PC-3 (cell line): Measurements from ENCODE around the gene AP5S1. TPM values are rescaled to one million over a fixed set of nuclear protein-coding genes. Genes with fewer than 3 reads are reported as not detected.

Experiments used
- ATAC-seq: fragments of 200-7000 bp; cut with Tn5 transposase; 2 replicates; pipeline ENCODE4 v1.9.1; 2020; ENCODE audit warnings: mild to moderate bottlenecking, moderate library complexity
- BruUV-seq: library from RNA; stranded (reverse); fragments of 400-500 nt; replicated peaks from 2 replicates; lab custom pipeline; 2021; lab: Mats Ljungman, UMichigan
- CTCF ChIA-PET: fragments of 300-600 bp; sonication (Branson Sonifier 250); formaldehyde crosslinking; loops from one replicate; lab custom pipeline; 2022; ENCODE audit warnings: antibody characterized with exemption; lab: Charles Lee
- POLR2A ChIA-PET: fragments of 300-600 bp; sonication (Branson Sonifier 250); formaldehyde crosslinking; loops from one replicate; lab custom pipeline; 2022; ENCODE audit warnings: antibody characterized with exemption; ENCODE audit not compliant: unreplicated experiment; lab: Charles Lee
- DNase-seq: peaks from one replicate; pipeline ENCODE4 v3.0.0-alpha.2; 2015
- H2AFZ ChIP-seq: fragments of 300-600 bp; sonication (generic); 2 replicates; pipeline ENCODE4 v1.6.0; 2016; ENCODE audit warnings: antibody characterized with exemption, low read length
- H3F3A ChIP-seq: fragments of 300-600 bp; sonication (generic); one replicate; pipeline ENCODE4 v1.6.0; 2017; ENCODE audit warnings: antibody characterized with exemption, low read length, control low read depth, mild to moderate bottlenecking; ENCODE audit not compliant: unreplicated experiment
- H3K27ac ChIP-seq: fragments of 300-600 bp; sonication (generic); 2 replicates; pipeline ENCODE4 v1.5.1; 2016; ENCODE audit warnings: mild to moderate bottlenecking, low read length
- H3K27me3 ChIP-seq: fragments of 300-600 bp; sonication (generic); 2 replicates; pipeline ENCODE4 v1.6.1; 2016; ENCODE audit warnings: low read length, mixed read lengths
- H3K36me3 ChIP-seq: fragments of 300-600 bp; sonication (generic); 2 replicates; pipeline ENCODE4 v1.6.1; 2016; ENCODE audit warnings: low read depth, mixed run types, low read length, mixed read lengths
- H3K4me1 ChIP-seq: fragments of 300-600 bp; sonication (generic); 2 replicates; pipeline ENCODE4 v1.5.1; 2016; ENCODE audit warnings: low read length; ENCODE audit not compliant: insufficient read depth
- H3K4me2 ChIP-seq: fragments of 300-600 bp; sonication (generic); 2 replicates; pipeline ENCODE4 v1.6.0; 2016; ENCODE audit warnings: low read length
- H3K4me3 ChIP-seq: fragments of 300-600 bp; sonication (generic); 2 replicates; pipeline ENCODE4 v1.5.1; 2016; ENCODE audit warnings: mild to moderate bottlenecking, low read length, mixed read lengths
- H3K79me2 ChIP-seq: fragments of 300-600 bp; sonication (generic); 2 replicates; pipeline ENCODE4 v1.6.1; 2017; ENCODE audit warnings: low read length, mixed read lengths
- H3K9ac ChIP-seq: fragments of 300-600 bp; sonication (generic); 2 replicates; pipeline ENCODE4 v1.6.0; 2016; ENCODE audit warnings: mild to moderate bottlenecking, low read length
- H3K9me2 ChIP-seq: fragments of 300-600 bp; sonication (generic); replicated peaks from 2 replicates; pipeline ENCODE4 v1.6.1; 2016; ENCODE audit warnings: mixed run types, low read length, mixed read lengths
- H3K9me3 ChIP-seq: fragments of 300-600 bp; sonication (generic); 2 replicates; pipeline ENCODE4 v1.6.1; 2016; ENCODE audit warnings: low read length, mixed read lengths
- H4K20me1 ChIP-seq: fragments of 300-600 bp; sonication (generic); 2 replicates; pipeline ENCODE4 v1.6.1; 2016; ENCODE audit warnings: low read length, mixed read lengths
- EZH2 ChIP-seq: fragments of 300-600 bp; sonication (generic); IDR thresholded peaks from one replicate; pipeline ENCODE4 v1.6.1; 2017; ENCODE audit warnings: antibody characterized with exemption, mild to moderate bottlenecking, low read length; ENCODE audit not compliant: unreplicated experiment
- EZH2phosphoT487 ChIP-seq: fragments of 300-600 bp; sonication (generic); IDR thresholded peaks from 2 replicates; pipeline ENCODE4 v1.6.1; 2018; ENCODE audit warnings: mild to moderate bottlenecking, antibody characterized with exemption, low read length, borderline replicate concordance
- intact Hi-C: fragments of 100-400 bp; cut with micrococcal nuclease; formaldehyde crosslinking; loops from 2 replicates; pipeline ENCODE4 v1.9.0; 2023
- total RNA-seq: library from RNA; depleted of rRNA; stranded (reverse); fragments of >200 nt; gene quantifications from 2 replicates; pipeline ENCODE4 v1.2.3, GENCODE V29; 2014
- TF ChIP-seq, protein P1 (sequence below): fragments of 300-600 bp; sonication (generic); conservative IDR thresholded peaks from 2 replicates; pipeline ENCODE4 v1.5.1; 2017; ENCODE audit warnings: antibody characterized with exemption, low read depth, mild to moderate bottlenecking, low read length

AP5S1 gene
- total RNA-seq, 1 experiment from 2014 or later, result 31.4 TPM

DNA sequence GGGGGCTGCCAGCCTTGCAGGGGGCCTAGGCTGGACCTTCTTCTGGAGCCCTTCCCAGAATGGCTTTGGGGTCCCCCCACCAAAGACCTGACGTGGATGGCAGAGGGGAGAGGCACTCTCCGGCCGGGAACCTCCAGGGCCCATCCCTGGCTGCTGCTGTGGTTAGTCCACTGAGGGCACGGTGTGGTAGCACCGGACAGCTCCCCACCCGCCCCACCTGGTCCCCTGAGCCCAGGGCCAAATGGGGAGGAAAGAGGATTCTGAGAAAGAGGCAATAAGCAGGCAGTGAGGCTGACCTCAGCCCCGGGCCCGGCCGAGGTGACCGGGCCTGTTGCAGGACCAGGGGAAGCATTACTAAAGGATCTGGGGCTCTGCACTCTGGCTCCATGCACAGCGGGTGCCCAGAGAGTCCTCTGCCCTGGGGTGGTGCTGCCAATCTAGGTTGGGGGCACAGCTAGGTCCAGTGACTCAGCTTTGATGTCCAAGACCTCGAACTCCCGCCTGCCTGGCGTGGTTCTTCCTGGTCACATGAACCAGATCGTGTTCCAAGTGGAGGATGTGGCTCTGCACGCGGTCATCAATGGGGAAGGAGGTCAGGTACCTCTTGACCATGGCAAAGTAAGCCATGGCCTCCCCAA lies 36.0 kb upstream of the AP5S1 start:
- POLR2A ChIA-PET, result no interaction called here
- peak overlapping the region; percentile 73 for H3K4me3 ChIP-seq
- ATAC-seq (no peak), DNase-seq (no peak)
- no peaks in the 10 kb centered on the region for H3K9me3 ChIP-seq
- TF ChIP-seq EZH2phosphoT487 (no peak), EZH2 (no peak)
- TF ChIP-seq, protein P1, sequence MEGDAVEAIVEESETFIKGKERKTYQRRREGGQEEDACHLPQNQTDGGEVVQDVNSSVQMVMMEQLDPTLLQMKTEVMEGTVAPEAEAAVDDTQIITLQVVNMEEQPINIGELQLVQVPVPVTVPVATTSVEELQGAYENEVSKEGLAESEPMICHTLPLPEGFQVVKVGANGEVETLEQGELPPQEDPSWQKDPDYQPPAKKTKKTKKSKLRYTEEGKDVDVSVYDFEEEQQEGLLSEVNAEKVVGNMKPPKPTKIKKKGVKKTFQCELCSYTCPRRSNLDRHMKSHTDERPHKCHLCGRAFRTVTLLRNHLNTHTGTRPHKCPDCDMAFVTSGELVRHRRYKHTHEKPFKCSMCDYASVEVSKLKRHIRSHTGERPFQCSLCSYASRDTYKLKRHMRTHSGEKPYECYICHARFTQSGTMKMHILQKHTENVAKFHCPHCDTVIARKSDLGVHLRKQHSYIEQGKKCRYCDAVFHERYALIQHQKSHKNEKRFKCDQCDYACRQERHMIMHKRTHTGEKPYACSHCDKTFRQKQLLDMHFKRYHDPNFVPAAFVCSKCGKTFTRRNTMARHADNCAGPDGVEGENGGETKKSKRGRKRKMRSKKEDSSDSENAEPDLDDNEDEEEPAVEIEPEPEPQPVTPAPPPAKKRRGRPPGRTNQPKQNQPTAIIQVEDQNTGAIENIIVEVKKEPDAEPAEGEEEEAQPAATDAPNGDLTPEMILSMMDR, result no peak
- H3K36me3 ChIP-seq, result 0 out of 2 replicates have a peak, but pooled peaks cover 3% of the 10 kb centered on the region
- intact Hi-C loops, result no loop called here
- H4K20me1 ChIP-seq, result peaks cover 28% of the 10 kb centered on the region
- no peak overlapping the region for H2AFZ ChIP-seq
- CTCF ChIA-PET, result interaction anchor here (0.6 kb wide), 1 partner anchor 28 kb away, joined by 3 read pairs; no protein-coding TSS in a partner anchor
- H3F3A ChIP-seq, result peaks cover 12% of the 10 kb centered on the region
- peaks cover 41% of the 10 kb centered on the region for H3K4me1 ChIP-seq
- H3K79me2 ChIP-seq, result peaks cover 40% of the 10 kb centered on the region
- H3K9ac ChIP-seq, result no peak overlapping the region
- no peaks in the 10 kb centered on the region for H3K9me2 ChIP-seq
- H3K27me3 ChIP-seq, result no peaks in the 10 kb centered on the region
- TSS peak; percentile 76 for BruUV-seq
- H3K27ac ChIP-seq, result no peak overlapping the region
- peak overlapping the region; percentile 98 for H3K4me2 ChIP-seq

DNA sequence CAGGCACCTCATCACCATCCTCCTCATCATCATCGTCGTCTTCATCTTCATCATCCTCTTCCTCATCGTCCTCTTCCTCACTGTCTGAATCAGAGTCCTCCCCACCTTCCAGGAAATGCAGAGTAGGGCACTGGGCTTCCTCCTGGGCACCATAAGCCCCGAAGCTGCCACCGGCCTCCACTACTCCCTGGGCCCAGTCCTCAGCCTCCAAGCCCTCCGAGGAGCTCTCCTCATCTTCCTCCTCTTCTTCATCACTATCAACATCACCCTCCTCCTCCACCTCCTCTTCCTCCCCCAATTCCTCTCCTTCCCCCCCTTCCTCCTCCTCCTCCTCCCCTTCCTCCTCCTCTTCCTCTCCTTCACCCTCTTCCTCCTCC lies 35.5 kb upstream of the AP5S1 start:
- intact Hi-C loops, result no loop called here
- DNase-seq, result no peak
- CTCF ChIA-PET, result no interaction called here

More for the DNA sequence above, 35.5 kb upstream of the AP5S1 start:
- 0 out of 2 replicates have a peak, but pooled peaks cover 3% of the 10 kb centered on the region for H3K36me3 ChIP-seq
- H3F3A ChIP-seq, result peaks cover 12% of the 10 kb centered on the region
- H3K27ac ChIP-seq, result no peak overlapping the region
- H3K4me2 ChIP-seq, result peak overlapping the region; percentile 98
- peak overlapping the region; percentile 73 for H3K4me3 ChIP-seq
- TF ChIP-seq, protein P1, result no peak
- TF ChIP-seq EZH2, result no peak
- TF ChIP-seq EZH2phosphoT487, result no peak
- H3K9me3 ChIP-seq, result no peaks in the 10 kb centered on the region
- BruUV-seq, result no TSS peak
- H3K79me2 ChIP-seq, result peaks cover 40% of the 10 kb centered on the region
- H3K9ac ChIP-seq, result peak overlapping the region; percentile 87; the same call in 1 of the 2 replicates
- no peak overlapping the region for H2AFZ ChIP-seq
- H4K20me1 ChIP-seq, result peaks cover 28% of the 10 kb centered on the region
- no peaks in the 10 kb centered on the region for H3K9me2 ChIP-seq
- ATAC-seq, result no peak
- no peaks in the 10 kb centered on the region for H3K27me3 ChIP-seq
- H3K4me1 ChIP-seq, result peaks cover 41% of the 10 kb centered on the region
- POLR2A ChIA-PET, result no interaction called here
